Ramos (cell line): ENCODE data around the gene ADGRV1.
"Not testable (repeated sequence)": the region's sequence is repeated elsewhere in the genome, so short reads cannot be mapped to it uniquely, and the experiment has no call there.

ENCODE experiments used
- in situ Hi-C: fragments of 300-500 bp; cut with MboI; formaldehyde crosslinking; loops from one replicate; pipeline ENCODE4 v1.14.3; 2022; ENCODE audit warnings: low sequenced_read_pairs; ENCODE audit not compliant: unreplicated experiment

Gene ADGRV1

DNA sequence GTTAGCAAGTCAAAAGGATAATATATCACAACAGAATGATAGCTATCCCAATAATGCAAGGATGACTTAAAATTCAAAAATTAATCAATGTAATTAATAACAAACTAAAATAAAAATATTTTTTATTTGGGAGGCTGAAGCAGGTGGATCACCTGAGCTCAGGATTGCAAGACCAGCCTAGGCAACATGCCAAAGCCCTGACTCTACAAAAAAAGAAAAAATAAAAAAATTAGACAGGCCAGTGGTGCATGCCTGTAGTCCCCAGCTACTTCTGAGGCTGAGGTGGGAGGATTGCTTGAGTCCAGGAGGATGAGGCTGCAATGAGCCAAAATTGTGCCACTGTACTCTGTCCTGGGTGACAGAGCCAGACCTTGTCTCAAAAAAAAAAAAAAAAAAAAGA is 399.3 kb downstream of the ADGRV1 start:
- in situ Hi-C loops: no loop called here

DNA sequence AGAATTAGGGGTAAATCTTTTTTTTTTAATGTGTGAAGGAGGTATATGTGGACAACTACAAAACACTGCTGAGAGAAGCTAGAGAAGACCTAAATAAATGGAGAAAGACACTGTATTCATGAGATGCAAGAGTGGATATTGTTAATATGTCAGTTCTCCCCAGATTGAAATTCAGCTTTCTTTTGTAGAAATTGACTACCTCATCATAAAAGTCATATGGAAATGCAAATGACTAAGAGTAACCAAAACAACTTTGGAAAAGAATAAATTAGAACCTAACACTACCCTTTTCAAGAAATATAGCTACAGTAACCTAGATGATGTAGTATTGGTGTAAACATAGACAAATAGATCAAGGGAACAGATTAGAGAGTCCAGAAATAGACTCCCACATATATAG is 400.7 kb downstream of the ADGRV1 start:
- in situ Hi-C loops: no loop called here

DNA sequence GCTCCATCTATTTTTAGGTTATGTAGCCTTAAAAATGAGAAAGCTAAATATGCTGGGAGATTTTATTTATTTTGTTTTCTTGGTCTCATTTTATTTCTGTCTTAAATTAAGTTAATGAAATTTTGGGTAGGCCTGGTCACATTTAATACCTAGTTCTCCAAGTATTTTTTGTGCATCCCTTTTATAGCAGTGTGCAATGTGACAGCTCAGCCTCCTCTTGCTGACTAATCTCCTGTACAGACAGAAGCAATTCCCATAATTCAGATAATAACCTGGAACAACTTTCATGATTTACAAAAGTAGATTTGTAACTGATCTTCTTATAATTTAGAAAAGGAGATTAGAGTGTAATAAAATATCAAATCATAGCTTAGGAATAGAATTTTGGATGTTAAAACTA is 403.9 kb downstream of the ADGRV1 start:
- in situ Hi-C loops: no loop called here

DNA sequence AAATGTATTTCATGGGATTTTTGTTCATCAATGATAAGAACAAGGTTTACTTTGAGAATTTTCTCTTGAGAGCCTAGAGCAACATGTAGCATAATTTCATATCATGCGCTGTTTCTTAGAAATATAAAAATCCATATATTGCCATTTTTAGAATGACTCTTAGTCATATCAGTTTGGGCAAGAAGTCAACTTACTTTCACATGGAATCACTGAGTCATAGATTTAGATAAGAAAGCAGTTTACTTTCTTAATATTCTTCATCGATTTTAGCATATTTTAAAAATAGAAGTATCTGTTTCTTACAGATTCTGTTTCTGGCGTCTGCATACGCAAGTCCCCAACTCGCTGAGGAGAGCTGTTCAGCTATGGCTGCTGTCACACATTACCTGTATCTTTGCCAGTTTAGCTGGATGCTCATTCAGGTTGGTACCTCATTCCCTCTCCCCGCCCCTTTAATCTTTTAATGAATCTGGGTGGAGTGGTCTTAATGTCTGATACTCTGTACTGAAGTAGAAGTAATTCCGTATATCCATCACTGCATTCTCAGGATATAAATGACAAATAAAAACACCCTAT is 406.6 kb downstream of the ADGRV1 start:
- in situ Hi-C loops: no loop called here

DNA sequence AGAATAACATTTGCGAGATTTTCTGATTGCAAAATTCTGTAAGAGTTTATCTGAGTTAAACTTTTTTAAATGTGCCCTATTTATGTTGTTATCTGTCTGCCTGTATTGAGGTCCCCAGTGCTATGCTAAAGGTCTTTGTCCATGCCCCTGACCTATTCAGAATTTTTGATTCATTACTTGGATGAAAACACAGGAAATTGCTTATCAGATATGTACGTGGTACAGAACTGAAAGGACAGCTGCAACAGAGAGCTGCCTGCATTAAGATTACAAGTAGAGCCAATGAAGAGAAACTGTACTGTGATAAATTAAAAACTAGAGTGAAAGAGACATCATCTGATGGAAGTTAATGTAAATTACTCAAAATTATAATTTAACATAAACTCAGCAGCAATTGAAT is 408.8 kb downstream of the ADGRV1 start:
- in situ Hi-C loops: no loop called here

DNA sequence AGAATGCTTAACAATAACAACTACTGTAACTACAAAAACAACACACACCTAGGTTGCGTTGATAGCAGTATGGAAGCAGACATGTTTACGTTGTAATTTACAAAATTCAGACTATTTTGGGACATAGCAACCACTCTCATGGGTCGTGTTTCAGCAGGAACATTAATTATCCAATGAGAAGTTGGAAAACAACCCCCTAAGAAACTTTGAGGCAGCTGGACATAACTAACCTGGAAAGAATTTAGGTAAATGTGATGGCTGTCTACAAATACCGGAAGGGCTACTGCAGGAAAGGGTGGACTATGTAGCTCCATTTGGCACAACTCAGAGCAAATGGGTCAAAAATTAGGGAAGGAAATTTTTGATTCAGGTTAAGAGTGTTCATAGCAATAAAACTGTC is 409.3 kb downstream of the ADGRV1 start:
- in situ Hi-C loops: no loop called here

DNA sequence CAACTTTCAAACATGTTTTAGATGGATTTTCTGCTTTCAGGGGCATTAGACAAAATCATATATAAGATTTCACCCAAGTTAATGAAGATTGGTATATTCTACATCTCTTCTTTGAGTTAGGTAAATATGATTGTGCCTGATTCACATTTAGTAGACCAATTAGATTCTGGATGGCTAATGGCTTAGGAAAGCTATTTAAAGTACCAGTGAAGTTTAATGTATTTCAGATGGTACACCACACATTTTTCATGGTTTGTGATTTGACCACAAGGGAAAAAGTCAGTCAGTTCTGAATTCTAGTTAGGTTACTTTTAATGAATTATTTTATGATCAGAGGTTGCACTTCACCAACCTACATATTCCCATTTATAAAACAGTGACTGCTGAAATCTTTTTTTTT is 409.7 kb downstream of the ADGRV1 start:
- in situ Hi-C loops: no loop called here

DNA sequence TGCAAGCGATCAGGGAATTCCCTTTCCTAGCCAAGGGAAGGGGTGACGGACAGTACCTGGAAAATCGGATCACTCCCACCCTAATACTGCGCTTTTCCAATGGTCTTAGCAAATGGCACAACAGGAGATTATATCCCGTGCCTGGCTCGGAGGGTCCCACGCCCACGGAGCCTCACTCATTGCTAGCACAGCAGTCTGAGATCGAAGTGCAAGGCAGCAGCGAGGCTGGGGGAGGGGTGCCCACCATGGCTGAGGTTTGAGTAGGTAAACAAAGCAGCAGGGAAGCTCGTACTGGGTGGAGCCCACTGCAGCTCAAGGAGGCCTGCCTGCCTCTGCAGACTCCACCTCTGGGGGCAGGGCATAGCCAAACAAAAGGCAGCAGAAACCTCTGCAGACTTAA is 411.3 kb downstream of the ADGRV1 start:
- in situ Hi-C loops: not testable (repeated sequence)

DNA sequence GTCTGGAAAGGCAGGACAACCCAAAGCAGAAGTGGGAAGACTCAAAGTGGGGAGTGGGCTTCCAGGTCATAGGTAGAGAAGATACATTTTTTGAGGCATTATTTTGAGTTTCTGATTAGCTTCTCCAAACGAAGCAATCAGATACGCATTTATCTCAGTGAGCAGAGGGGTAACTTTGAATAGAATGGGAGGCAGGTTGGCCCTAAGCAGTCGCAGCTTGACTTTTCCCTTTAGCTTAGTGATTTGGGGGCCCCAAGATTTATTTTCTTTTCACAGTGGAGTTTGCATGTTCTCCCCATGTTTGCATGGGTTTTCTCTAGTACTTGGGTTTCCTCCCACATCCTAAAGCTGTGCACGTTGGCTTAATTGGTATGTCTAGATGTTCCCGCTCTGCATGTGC is 422.6 kb downstream of the ADGRV1 start:
- in situ Hi-C loops: no loop called here

DNA sequence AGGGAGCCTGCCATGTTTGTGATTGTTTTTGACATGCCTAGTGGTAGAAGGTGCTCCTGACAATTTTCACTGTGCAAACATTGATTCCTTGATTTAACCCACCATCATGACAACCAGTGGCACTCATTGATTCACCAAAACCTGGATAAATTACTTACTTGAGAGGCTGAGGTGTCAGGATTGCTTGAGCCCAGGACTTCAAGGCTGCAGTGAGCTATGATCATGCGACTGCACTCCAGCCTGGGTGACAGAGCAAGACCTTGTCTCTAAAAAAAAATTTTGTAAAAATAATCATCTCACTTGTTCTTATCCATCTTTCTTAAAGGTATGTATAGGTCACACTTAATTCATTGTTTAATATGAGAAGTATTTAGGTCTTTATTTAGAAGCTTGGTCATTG is 423.2 kb downstream of the ADGRV1 start:
- in situ Hi-C loops: no loop called here

DNA sequence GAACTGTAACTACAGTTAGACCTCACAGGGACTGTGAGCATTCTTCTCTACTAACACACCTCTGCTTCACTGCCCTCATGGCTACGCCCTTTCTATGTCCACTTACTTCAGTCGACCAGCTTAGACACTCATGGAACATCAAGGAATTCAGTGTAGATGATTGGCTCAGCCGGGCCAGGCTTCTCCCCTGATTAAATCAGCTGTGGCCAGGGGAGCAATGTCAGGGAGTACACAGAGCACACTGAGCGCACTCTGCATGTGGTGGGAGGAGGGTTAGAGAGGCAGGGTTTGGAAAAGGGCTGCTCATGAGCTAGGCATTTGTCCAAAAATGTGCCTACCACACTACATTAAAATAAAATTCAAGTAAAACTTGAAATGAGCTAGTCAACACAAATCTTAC is 424.0 kb downstream of the ADGRV1 start:
- in situ Hi-C loops: no loop called here

DNA sequence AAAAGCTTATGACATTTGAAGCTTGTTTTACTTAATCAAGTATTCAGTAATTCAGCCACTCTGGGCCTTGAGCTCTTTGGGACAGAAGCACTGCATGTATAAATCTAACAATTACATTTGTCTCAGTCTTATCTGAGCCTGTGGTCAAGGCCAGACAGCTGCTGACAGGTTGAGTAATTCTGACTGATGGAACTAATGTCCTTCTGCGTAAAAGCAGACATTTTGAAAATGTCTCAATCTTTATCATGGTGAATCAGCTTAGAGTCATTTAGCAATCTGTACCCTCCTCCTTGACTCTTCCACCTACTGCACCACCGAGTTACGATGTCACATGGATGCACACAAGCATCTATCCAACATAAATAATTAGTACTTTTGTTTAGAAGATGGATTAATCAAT is 424.6 kb downstream of the ADGRV1 start:
- in situ Hi-C loops: no loop called here

DNA sequence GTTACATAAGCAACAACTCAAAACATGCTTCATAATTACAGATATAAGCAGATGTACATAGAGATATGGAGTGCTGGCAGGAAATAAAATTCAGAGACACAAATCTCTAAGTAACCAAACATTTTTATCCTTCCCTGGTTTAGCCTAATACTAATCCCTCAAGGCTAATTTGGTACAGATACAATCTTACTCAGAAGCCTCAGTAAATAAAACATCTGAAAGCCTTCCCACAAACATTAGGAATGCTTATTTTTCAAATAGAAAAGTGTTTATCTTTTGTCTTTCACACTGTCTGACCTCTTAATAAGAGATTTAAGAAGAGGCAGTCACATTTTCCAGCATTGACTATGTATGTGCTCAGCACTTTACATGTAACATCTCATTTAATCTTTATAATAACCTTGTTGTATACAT is 425.1 kb downstream of the ADGRV1 start:
- in situ Hi-C loops: no loop called here

DNA sequence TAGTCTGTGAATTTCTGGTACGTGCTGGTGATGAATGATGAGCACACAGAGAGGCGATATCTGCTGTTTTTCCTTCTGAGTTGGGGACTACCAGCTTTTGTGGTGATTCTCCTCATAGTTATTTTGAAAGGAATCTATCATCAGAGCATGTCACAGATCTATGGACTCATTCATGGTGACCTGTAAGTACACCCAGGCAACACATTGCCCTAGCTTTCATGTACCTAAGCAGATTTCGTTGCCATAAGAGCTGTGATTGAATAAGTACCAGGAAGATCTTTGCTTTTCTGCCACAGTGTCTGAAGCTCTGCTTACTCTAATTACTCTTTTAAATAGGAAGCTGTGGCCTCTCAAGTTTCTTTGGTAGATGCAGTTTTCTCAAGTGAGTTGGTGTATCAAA is 426.7 kb downstream of the ADGRV1 start:
- in situ Hi-C loops: no loop called here

DNA sequence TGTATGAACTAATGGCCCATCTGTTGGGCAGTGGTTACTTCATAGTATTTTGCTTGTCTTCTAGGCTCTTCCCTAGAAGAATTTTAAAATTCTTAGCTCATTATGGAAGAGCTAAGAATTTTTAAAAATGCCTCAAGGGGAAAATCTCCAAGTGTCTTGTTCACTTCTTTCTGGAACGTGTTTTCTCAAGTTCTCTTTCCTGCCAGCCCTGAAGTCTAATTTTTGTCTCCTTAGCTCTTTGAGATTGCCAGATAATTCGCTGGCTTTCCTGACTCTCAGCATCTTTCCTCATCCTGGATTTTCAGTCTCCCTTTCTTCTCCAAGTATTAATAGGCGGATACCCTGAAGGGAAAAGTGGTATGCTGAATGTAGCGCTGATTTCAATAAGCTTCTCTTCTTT is 429.1 kb downstream of the ADGRV1 start:
- in situ Hi-C loops: no loop called here

DNA sequence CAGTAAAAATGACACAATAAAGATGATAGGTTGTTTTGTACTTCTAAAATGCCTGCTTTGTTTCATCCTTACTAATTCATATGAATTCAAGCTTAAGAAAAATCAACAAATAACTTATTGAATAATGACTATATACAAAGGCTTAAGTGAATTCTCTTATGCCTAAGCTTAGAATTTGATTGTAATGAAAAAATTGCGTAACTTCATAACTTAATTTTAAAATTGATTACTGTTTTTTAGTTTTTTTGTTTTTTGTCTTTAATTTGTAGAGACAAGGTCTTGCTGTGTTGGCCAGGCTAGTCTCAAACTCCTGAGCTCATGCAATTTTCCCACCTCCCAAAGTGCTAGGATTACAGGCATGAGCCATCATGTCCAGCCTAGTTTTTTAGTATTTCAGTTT is 432.6 kb downstream of the ADGRV1 start:
- in situ Hi-C loops: no loop called here

DNA sequence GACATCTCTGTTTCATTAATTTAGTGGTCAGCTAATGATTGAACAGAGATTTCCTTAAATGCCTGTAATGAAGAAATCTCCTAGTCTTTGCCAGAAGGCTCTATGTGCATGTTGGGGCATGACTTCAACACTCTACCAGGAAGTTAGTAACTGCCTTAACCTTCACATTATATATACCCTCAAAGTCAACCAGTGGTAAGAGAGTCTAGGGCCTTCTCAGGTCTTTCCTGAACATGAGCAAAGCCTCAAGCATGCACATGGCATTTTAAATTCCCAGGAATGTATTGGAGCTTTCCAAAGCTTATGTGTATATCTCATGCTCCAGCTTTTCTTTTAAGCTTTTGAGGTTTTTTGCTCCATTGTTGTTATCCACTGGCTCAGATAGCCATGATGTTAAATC is 436.2 kb downstream of the ADGRV1 start:
- in situ Hi-C loops: no loop called here

DNA sequence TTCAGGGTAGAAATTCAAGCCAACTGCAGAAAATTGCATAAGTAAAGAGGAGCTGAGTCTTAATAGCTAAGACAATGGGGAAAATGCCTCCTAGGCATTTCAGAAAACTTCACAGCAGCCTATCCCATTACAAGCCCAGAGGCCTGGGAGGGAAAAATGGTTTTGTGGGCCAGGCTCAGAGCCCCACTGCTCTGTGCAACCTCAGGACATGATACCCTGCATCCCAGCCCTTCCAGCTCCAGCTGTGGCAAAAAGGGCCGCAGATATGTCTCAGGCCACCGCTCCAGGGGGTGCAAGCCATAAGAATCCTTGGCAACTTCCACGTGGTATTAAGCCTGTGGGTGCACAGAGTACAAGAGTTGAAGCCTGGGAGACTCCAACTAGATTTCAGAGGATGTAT is 437.5 kb downstream of the ADGRV1 start:
- in situ Hi-C loops: no loop called here

DNA sequence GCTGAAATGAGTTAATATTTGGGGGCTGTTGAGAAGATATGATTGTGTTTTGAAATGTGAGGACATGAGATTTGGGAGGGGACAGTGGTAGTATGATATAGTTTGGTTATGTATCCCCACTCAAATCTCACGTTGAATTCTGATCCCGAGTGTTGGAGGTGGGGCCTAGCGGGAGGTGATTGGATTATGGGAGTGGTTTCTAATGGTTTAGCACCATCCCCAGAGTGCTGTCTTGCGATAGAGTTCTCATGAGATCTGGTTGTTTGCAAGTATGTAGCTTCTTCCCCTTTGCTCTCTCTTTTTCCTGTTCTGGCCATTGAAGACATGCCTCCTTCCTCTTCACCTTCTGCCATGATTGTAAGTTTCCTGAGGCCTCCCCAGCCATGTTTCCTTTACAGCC is 438.5 kb downstream of the ADGRV1 start:
- in situ Hi-C loops: no loop called here

DNA sequence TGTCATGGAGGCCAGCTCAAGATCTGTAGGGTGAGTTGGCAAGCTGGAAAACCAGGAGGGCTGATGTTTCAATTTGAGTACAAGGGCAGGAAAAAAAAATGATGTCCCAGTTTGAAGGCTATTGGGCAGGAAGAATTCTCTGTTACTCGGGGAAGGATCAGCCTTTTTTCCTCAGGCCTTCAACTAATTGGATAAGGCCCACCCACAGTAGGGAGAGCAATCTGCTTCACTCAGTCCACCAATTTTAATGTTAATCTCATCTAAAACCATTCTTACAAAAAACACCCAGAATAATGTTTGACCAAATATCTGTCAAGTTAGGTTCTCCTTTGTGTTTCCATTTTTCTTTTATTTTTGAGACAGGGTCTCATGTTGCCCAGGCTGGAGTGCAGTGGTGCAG is 442.1 kb downstream of the ADGRV1 start:
- in situ Hi-C loops: no loop called here

DNA sequence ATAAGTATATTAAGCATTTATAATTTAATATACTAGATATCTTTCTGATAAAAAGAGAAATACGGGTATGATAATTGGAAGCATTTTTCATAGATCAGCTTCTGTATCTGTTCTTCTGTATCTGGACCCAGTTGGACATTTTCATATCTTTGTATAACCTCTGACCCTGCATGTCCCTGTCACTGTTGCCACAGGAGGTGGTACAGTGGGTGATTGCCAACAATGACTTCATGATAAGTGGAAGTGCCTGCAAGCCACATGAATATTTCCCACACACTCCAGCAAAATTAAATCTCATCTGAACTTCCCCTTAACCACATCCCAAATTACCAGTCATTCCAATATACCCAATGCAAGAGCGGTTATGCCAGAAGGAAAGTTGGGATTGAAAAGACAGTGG is 448.1 kb downstream of the ADGRV1 start:
- in situ Hi-C loops: no loop called here

DNA sequence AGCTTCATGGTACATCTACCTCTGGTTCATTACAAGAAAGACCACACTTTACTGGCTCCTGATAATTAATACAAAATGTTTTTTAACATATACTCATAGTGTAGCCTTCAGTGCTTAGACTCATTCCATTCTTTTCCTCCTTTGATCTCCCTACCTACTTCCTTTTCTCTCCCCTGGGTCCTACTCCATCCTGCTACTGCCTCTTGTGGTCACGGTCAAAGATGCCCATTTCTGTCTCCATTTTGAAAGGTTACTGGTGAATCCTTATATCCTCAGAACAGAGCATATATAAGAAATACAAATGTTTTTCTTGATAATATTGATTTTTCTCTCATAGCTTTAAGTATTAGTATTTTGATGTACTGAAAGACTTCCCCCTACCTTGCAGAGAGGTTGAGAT is 448.7 kb downstream of the ADGRV1 start:
- in situ Hi-C loops: no loop called here

DNA sequence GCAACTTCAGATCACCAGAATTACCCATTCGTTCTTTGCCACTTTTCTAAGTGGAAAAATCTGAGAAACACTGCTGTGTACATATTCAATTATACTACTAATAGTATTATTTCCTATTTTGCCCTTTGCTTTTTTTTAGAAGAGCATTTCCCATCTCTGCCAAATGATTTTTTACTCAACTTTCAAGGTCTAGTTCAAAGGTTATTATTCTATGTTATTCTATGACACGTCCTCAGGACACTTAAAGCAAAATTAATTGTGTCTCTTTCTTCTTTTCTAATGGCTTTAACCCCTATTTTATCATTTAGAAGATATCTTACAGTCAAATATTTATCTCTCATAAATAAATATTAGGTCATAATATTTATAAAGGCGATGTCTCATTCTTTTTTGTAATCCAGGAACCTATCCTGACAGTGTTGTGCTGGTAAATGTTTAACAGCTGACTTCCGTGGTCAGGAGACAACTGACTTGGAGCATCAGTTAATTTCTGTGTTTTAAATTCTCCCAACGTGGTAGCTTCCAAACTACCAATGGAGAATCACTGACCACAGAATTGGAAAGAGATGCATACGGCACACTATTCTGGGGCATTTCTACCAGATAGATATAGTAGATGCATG is 449.3 kb downstream of the ADGRV1 start:
- in situ Hi-C loops: no loop called here
